Measurements from ENCODE around the gene IMPA2.

The IMPA2 gene

GRCh38 chr18:11989174-11989573 is 7.9 kb downstream of the IMPA2 start:
- no peaks in the 10 kb centered on the region for H3K9me3 ChIP-seq (ENCODE audit: control insufficient read depth, insufficient read depth, low read length)
- peaks cover 9% of the 10 kb centered on the region for H3K79me2 ChIP-seq (ENCODE audit: control insufficient read depth, low read length)

DNA sequence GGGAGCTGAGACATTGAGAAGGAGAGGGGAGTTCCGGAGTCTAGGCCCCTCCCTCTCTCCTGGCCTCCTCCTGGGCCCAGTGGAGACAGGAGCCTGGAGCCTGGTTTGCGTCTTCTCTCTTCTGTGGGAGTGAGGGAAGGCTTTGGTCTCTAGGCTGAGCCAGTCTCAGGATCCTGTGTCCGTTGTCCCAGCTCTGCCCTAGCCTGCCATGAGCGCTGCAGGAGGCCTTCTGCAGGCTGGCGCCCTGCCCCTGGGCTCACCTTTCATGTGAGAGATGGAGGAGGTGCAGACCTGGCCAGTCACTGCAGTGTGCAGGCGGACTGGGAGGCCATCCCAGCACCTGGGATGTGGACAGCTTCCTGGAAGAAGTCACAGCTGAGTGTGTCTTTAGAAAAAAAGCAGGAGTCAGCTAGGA is 8.7 kb downstream of the IMPA2 start:
- TF ChIP-seq, protein P1, sequence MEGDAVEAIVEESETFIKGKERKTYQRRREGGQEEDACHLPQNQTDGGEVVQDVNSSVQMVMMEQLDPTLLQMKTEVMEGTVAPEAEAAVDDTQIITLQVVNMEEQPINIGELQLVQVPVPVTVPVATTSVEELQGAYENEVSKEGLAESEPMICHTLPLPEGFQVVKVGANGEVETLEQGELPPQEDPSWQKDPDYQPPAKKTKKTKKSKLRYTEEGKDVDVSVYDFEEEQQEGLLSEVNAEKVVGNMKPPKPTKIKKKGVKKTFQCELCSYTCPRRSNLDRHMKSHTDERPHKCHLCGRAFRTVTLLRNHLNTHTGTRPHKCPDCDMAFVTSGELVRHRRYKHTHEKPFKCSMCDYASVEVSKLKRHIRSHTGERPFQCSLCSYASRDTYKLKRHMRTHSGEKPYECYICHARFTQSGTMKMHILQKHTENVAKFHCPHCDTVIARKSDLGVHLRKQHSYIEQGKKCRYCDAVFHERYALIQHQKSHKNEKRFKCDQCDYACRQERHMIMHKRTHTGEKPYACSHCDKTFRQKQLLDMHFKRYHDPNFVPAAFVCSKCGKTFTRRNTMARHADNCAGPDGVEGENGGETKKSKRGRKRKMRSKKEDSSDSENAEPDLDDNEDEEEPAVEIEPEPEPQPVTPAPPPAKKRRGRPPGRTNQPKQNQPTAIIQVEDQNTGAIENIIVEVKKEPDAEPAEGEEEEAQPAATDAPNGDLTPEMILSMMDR (IDR thresholded peaks at IDR 0.05; ENCODE audit: low read depth, low read length, poor library complexity, severe bottlenecking) = no peak
- TF ChIP-seq EZH2phosphoT487 (IDR thresholded peaks at IDR 0.05; ENCODE audit: borderline replicate concordance, low read length) = no peak
- H3K79me2 ChIP-seq (ENCODE audit: control insufficient read depth, low read length) = peaks cover 8% of the 10 kb centered on the region
- H3K4me2 ChIP-seq (ENCODE audit: low read length) = no peak overlapping the region
- no peaks in the 10 kb centered on the region for H3K9me2 ChIP-seq (replicated peaks; ENCODE audit: control insufficient read depth, low read length)
- no peaks in the 10 kb centered on the region for H3F3A ChIP-seq (ENCODE audit: control insufficient read depth, insufficient read depth)
- H3K27me3 ChIP-seq (ENCODE audit: control insufficient read depth, low read length) = no peaks in the 10 kb centered on the region
- H4K20me1 ChIP-seq (ENCODE audit: control insufficient read depth, insufficient read depth, low read depth, low read length) = no peaks in the 10 kb centered on the region
- no peaks in the 10 kb centered on the region for H3K9me3 ChIP-seq (ENCODE audit: control insufficient read depth, insufficient read depth, low read length)
- peaks cover 7% of the 10 kb centered on the region for H3K4me1 ChIP-seq (ENCODE audit: control insufficient read depth, low read length)
- H3K4me3 ChIP-seq (ENCODE audit: low read length) = no peak overlapping the region
- H3K36me3 ChIP-seq (ENCODE audit: control insufficient read depth, low read length) = no peaks in the 10 kb centered on the region
- H3K27ac ChIP-seq (ENCODE audit: low read depth, low read length) = no peak overlapping the region

More at GRCh38 chr18:11989174-11989573, 7.9 kb downstream of the IMPA2 start:
- no peaks in the 10 kb centered on the region for H3F3A ChIP-seq (ENCODE audit: control insufficient read depth, insufficient read depth)
- H3K9me2 ChIP-seq (replicated peaks; ENCODE audit: control insufficient read depth, low read length) = no peaks in the 10 kb centered on the region
- no peak overlapping the region for H3K4me2 ChIP-seq (ENCODE audit: low read length)
- no peaks in the 10 kb centered on the region for H4K20me1 ChIP-seq (ENCODE audit: control insufficient read depth, insufficient read depth, low read depth, low read length)
- TF ChIP-seq, protein P1 (IDR thresholded peaks at IDR 0.05; ENCODE audit: low read depth, low read length, poor library complexity, severe bottlenecking) = no peak
- no peak for TF ChIP-seq EZH2phosphoT487 (IDR thresholded peaks at IDR 0.05; ENCODE audit: borderline replicate concordance, low read length)
- H3K4me1 ChIP-seq (ENCODE audit: control insufficient read depth, low read length) = peaks cover 2% of the 10 kb centered on the region; the same call in 1 of the 2 replicates
- H3K36me3 ChIP-seq (ENCODE audit: control insufficient read depth, low read length) = no peaks in the 10 kb centered on the region
- H3K4me3 ChIP-seq (ENCODE audit: low read length) = no peak overlapping the region
- no peak overlapping the region for H3K27ac ChIP-seq (ENCODE audit: low read depth, low read length)
- H3K27me3 ChIP-seq (ENCODE audit: control insufficient read depth, low read length) = no peaks in the 10 kb centered on the region

- Histone ChIP-seq H3K27me3 (ENCODE audit: control insufficient read depth, low read length) (no peaks in the 10 kb centered on the region), H4K20me1 (ENCODE audit: control insufficient read depth, insufficient read depth, low read depth, low read length) (no peaks in the 10 kb centered on the region), H3K36me3 (ENCODE audit: control insufficient read depth, low read length) (no peaks in the 10 kb centered on the region), H3K4me3 (ENCODE audit: low read length) (no peak overlapping the region), H3K79me2 (ENCODE audit: control insufficient read depth, low read length) (peaks cover 8% of the 10 kb centered on the region), H3K4me2 (ENCODE audit: low read length) (no peak overlapping the region), H3K9me2 (replicated peaks; ENCODE audit: control insufficient read depth, low read length) (no peaks in the 10 kb centered on the region), H3K9me3 (ENCODE audit: control insufficient read depth, insufficient read depth, low read length) (no peaks in the 10 kb centered on the region), H3K27ac (ENCODE audit: low read depth, low read length) (no peak overlapping the region), H3F3A (ENCODE audit: control insufficient read depth, insufficient read depth) (no peaks in the 10 kb centered on the region), H3K4me1 (ENCODE audit: control insufficient read depth, low read length) (peaks cover 13% of the 10 kb centered on the region)
- TF ChIP-seq, protein P1 (IDR thresholded peaks at IDR 0.05; ENCODE audit: low read depth, low read length, poor library complexity, severe bottlenecking) = no peak
- no peak for TF ChIP-seq EZH2phosphoT487 (IDR thresholded peaks at IDR 0.05; ENCODE audit: borderline replicate concordance, low read length)
These were observed 9.2 kb downstream of the IMPA2 start for GRCh38 chr18:11990539-11990938.

Measured in DOHH2 (cell line).